Esophagus muscularis mucosa (tissue), 4 donors: ENCODE measurements around the gene HOXA10.

ENCODE experiments used
- EP300 ChIP-seq: sonication (generic); formaldehyde crosslinking; IDR thresholded peaks from one replicate; pipeline ENCODE4 v1.6.1; 2017; ENCODE audit warnings: antibody characterized with exemption
- POLR2A ChIP-seq: fragments of 450-650 bp; IDR thresholded peaks from one replicate; pipeline ENCODE4 v1.6.1; 2017; ENCODE audit warnings: antibody characterized with exemption, moderate library complexity, mild to moderate bottlenecking, low read depth
- POLR2AphosphoS5 ChIP-seq, 2 donors: sonication (generic); formaldehyde crosslinking; IDR thresholded peaks; one replicate each; pipeline ENCODE4 v1.6.1; 2017; ENCODE audit warnings: antibody characterized with exemption in 2 of 2
- TF ChIP-seq, protein P1 (sequence below), 3 experiments: fragments of 200-600 bp in 2 of 3; fragments of 450-650 bp in 1 of 3; sonication (generic) in 2 of 3; IDR thresholded peaks; one replicate each; pipeline ENCODE4 v1.5.1; 2017 to 2019; ENCODE audit warnings: antibody characterized with exemption in 3 of 3, mild to moderate bottlenecking in 2 of 3, moderate library complexity in 1 of 3

DNA sequence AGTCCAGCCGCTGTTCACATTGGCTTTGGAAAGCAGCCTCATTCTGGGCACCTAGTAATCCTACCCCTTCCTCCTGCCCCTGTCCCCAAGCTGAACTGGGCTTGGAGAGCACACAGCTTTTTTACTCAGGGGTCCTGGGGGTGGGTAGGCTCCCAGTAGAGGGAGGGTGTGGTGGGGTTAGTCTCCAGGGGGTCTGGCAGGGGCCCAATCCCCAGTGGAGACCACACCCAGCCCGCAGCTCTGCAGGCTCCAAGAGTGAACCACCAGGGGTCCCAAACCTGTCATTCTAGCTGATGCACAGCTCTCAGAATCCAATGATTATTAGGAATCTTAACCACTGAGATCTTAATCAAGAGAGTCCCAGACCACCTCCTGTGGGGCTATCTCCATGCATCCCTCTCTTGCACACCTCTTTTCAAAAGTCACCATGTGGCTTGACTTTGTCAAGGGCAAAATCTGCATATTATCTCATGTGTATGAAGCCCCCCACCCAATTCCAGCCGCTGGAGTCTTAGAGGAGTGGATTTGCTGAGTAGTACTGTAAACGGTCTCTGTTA lies 8.2 kb upstream of the HOXA10 start:
- TF ChIP-seq POLR2A = no peak
- TF ChIP-seq, protein P1, sequence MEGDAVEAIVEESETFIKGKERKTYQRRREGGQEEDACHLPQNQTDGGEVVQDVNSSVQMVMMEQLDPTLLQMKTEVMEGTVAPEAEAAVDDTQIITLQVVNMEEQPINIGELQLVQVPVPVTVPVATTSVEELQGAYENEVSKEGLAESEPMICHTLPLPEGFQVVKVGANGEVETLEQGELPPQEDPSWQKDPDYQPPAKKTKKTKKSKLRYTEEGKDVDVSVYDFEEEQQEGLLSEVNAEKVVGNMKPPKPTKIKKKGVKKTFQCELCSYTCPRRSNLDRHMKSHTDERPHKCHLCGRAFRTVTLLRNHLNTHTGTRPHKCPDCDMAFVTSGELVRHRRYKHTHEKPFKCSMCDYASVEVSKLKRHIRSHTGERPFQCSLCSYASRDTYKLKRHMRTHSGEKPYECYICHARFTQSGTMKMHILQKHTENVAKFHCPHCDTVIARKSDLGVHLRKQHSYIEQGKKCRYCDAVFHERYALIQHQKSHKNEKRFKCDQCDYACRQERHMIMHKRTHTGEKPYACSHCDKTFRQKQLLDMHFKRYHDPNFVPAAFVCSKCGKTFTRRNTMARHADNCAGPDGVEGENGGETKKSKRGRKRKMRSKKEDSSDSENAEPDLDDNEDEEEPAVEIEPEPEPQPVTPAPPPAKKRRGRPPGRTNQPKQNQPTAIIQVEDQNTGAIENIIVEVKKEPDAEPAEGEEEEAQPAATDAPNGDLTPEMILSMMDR (IDR thresholded peaks at IDR 0.05) = no peak
- no peak for TF ChIP-seq EP300
- TF ChIP-seq POLR2AphosphoS5 (IDR thresholded peaks at IDR 0.05) = no peak
